A673 (cell line): ENCODE data around the gene ZIC5. TPM values are rescaled to one million over a fixed set of nuclear protein-coding genes. Genes with fewer than 3 reads are reported as not detected.

Experiments used
- BruUV-seq: library from RNA; stranded (reverse); fragments of 400-500 nt; replicated peaks from 2 replicates; lab custom pipeline; 2021; lab: Mats Ljungman, UMichigan
- CTCF ChIA-PET: fragments of 300-600 bp; sonication (Branson Sonifier 250); formaldehyde crosslinking; loops from one replicate; lab custom pipeline; 2022; ENCODE audit warnings: antibody characterized with exemption; lab: Charles Lee
- POLR2A ChIA-PET: fragments of 300-600 bp; sonication (Branson Sonifier 250); formaldehyde crosslinking; loops from one replicate; lab custom pipeline; 2022; ENCODE audit warnings: antibody characterized with exemption; ENCODE audit not compliant: low non-redundant PET; lab: Charles Lee
- DNase-seq: peaks from one replicate; pipeline ENCODE4 v3.0.0-alpha.2; 2015; ENCODE audit warnings: low spot score
- H3K27ac ChIP-seq: fragments of 200-600 bp; sonication (generic); 2 replicates; pipeline ENCODE4 v1.5.1; 2016; ENCODE audit warnings: mixed run types, low read depth, mild to moderate bottlenecking, mixed read lengths, antibody characterized with exemption, low read length; ENCODE audit not compliant: poor library complexity, severe bottlenecking
- H3K27me3 ChIP-seq: fragments of 200-600 bp; sonication (generic); replicated peaks from 2 replicates; pipeline ENCODE4 v1.6.1; 2017; ENCODE audit warnings: mixed run types, low read depth, mild to moderate bottlenecking, mixed read lengths, antibody characterized with exemption, low read length; ENCODE audit not compliant: insufficient read depth, poor library complexity
- H3K36me3 ChIP-seq: fragments of 200-600 bp; sonication (generic); 2 replicates; pipeline ENCODE4 v1.6.1; 2016; ENCODE audit warnings: mixed run types, mild to moderate bottlenecking, mixed read lengths, antibody characterized with exemption, low read length; ENCODE audit not compliant: insufficient read depth, poor library complexity, severe bottlenecking
- H3K4me1 ChIP-seq: fragments of 200-600 bp; sonication (generic); 2 replicates; pipeline ENCODE4 v1.6.1; 2017; ENCODE audit warnings: mixed run types, mild to moderate bottlenecking, mixed read lengths, antibody characterized with exemption, low read length; ENCODE audit not compliant: insufficient read depth, poor library complexity, severe bottlenecking
- H3K4me3 ChIP-seq: fragments of 200-600 bp; sonication (generic); 2 replicates; pipeline ENCODE4 v1.5.1; 2016; ENCODE audit warnings: low read depth, mixed run types, mild to moderate bottlenecking, mixed read lengths, low read length; ENCODE audit not compliant: poor library complexity, severe bottlenecking
- H3K9me3 ChIP-seq: fragments of 200-600 bp; sonication (generic); 2 replicates; pipeline ENCODE4 v1.6.1; 2016; ENCODE audit warnings: mixed run types, low read depth, mild to moderate bottlenecking, mixed read lengths, antibody characterized with exemption, low read length; ENCODE audit not compliant: poor library complexity, severe bottlenecking
- CTCF ChIP-seq: fragments of 300-800, 200-600 bp; sonication (generic); conservative IDR thresholded peaks from 2 replicates; pipeline ENCODE4 v1.5.1; 2017; ENCODE audit warnings: low read depth, mild to moderate bottlenecking, antibody characterized with exemption, low read length, moderate library complexity, mixed read lengths
- EZH2 ChIP-seq: fragments of 200-600 bp; sonication (generic); IDR thresholded peaks from 2 replicates; pipeline ENCODE4 v1.6.1; 2017; ENCODE audit warnings: borderline replicate concordance, low read depth, mild to moderate bottlenecking, mixed read lengths, antibody characterized with exemption, low read length; ENCODE audit not compliant: poor library complexity, severe bottlenecking
- intact Hi-C: fragments of 100-400 bp; cut with micrococcal nuclease; formaldehyde crosslinking; loops from one replicate; pipeline ENCODE4 v1.10.0; 2022; ENCODE audit not compliant: unreplicated experiment
- total RNA-seq: library from RNA; stranded (reverse); gene quantifications from 2 replicates; pipeline ENCODE4 v1.2.3, GENCODE V29; 2021

Gene ZIC5
- total RNA-seq, 1 experiment from 2014 or later = 25.2 TPM

GRCh38 chr13:99985241-99985874 lies 13.8 kb upstream of the ZIC5 start:
- no peak for TF ChIP-seq EZH2
- no peak for TF ChIP-seq CTCF
- H3K27me3 ChIP-seq = no peaks in the 10 kb centered on the region
- CTCF ChIA-PET = no interaction called here
- H3K9me3 ChIP-seq = no peaks in the 10 kb centered on the region
- H3K27ac ChIP-seq = peak overlapping the region; percentile 96
- peaks cover 26% of the 10 kb centered on the region for H3K4me1 ChIP-seq
- peak; percentile 83 for DNase-seq
- peaks cover 56% of the 10 kb centered on the region for H3K36me3 ChIP-seq
- BruUV-seq = no TSS peak
- POLR2A ChIA-PET = no interaction called here
- H3K4me3 ChIP-seq = peak overlapping the region; percentile 95
- intact Hi-C loops = no loop called here

GRCh38 chr13:99984461-99985240 lies 13.1 kb upstream of the ZIC5 start:
- H3K27ac ChIP-seq = peak overlapping the region; percentile 96
- H3K36me3 ChIP-seq = peaks cover 56% of the 10 kb centered on the region
- H3K9me3 ChIP-seq = no peaks in the 10 kb centered on the region
- H3K27me3 ChIP-seq = no peaks in the 10 kb centered on the region
- peak; percentile 79 for DNase-seq
- intact Hi-C loops = loop anchor here (1.0 to 5.0 kb wide), 2 partner anchors 327 to 531 kb away; no protein-coding TSS in a partner anchor
- TF ChIP-seq EZH2 (no peak), CTCF (no peak)
- ChIA-PET POLR2A (interaction anchor here (0.8 kb wide), 1 partner anchor 54 kb away, joined by 3 read pairs; no protein-coding TSS in a partner anchor), CTCF (interaction anchor here (0.5 kb wide), 1 partner anchor 251 kb away, joined by 5 read pairs; no protein-coding TSS in a partner anchor)
- peaks cover 19% of the 10 kb centered on the region for H3K4me1 ChIP-seq
- BruUV-seq = TSS peak; percentile 26
- peak overlapping the region; percentile 95 for H3K4me3 ChIP-seq

- DNase-seq = peak; percentile 57
- intact Hi-C loops = loop anchor here (1.0 to 5.0 kb wide), 2 partner anchors 326 to 532 kb away; no protein-coding TSS in a partner anchor
- H3K27ac ChIP-seq = peak overlapping the region; percentile 96
- CTCF ChIA-PET = no interaction called here
- peaks cover 56% of the 10 kb centered on the region for H3K36me3 ChIP-seq
- H3K4me1 ChIP-seq = peaks cover 15% of the 10 kb centered on the region
- H3K4me3 ChIP-seq = peak overlapping the region; percentile 95
- H3K27me3 ChIP-seq = no peaks in the 10 kb centered on the region
- POLR2A ChIA-PET = interaction anchor here (0.8 kb wide), 1 partner anchor 53 kb away, joined by 3 read pairs; no protein-coding TSS in a partner anchor
- TF ChIP-seq CTCF = no peak
- no peak for TF ChIP-seq EZH2
- no peaks in the 10 kb centered on the region for H3K9me3 ChIP-seq
- BruUV-seq = TSS peak; percentile 45
Observed at GRCh38 chr13:99983499-99984401, 12.2 kb upstream of the ZIC5 start.
